Activated CD4-positive, alpha-beta T cell treated with anti-CD3 and anti-CD28 coated beads for 24 hours (primary cell): ENCODE measurements around the gene BLTP2.

Experiments
- DNase-seq, 2 donors: peaks; one replicate each; pipeline ENCODE4 v3.0.0-alpha.2; 2020; ENCODE audit warnings: low read depth in 2 of 2

The BLTP2 gene

GRCh38 chr17:28598799-28599310 lies 46.1 kb downstream of the BLTP2 start, which contains the start of gene SPAG5:
TSS of gene SPAG5 (minus strand) at chr17:28599025. CDS start at chr17:28598946, 79 bp downstream.
- DNase-seq, result peak; percentile 90

GRCh38 chr17:28598389-28598788 lies 46.6 kb downstream of the BLTP2 start:
- no peak for DNase-seq

- DNase-seq, result no peak
Measured at GRCh38 chr17:28597606-28598383, 47.2 kb downstream of the BLTP2 start.
